Lung (tissue), 12 donors: ENCODE results near the gene TSPAN19. TPM values are rescaled to one million over a fixed set of nuclear protein-coding genes. Genes with fewer than 3 reads are reported as not detected.

Experiments
- ATAC-seq: fragments of 200-7000 bp; cut with Tn5 transposase; one replicate; pipeline ENCODE4 v1.9.1; 2020; ENCODE audit warnings: moderate number of reproducible peaks; ENCODE audit not compliant: insufficient read depth, low FRiP score
- DNase-seq, 3 donors: peaks; one replicate each; pipeline ENCODE4 v3.0.0-alpha.2; 2013 to 2017
- H3K27ac ChIP-seq, 2 donors: one replicate each; pipeline ENCODE4 v1.5.1; 2013; ENCODE audit warnings: mild to moderate bottlenecking in 2 of 2, moderate library complexity in 2 of 2, control low read depth in 1 of 2, inconsistent platforms in 1 of 2, low read depth in 1 of 2, low read length in 1 of 2
- H3K27me3 ChIP-seq, 3 donors: one replicate each; pipeline ENCODE4 v1.5.1; 2013; ENCODE audit warnings: low read length in 2 of 3; ENCODE audit not compliant: control insufficient read depth in 3 of 3, insufficient read depth in 3 of 3
- H3K36me3 ChIP-seq, 4 donors: one replicate each; pipeline ENCODE4 v1.5.1; 2013; ENCODE audit warnings: low read length in 4 of 4, mild to moderate bottlenecking in 1 of 4, moderate library complexity in 1 of 4; ENCODE audit not compliant: control insufficient read depth in 4 of 4, insufficient read depth in 4 of 4
- H3K4me1 ChIP-seq, 5 donors: one replicate each; pipeline ENCODE4 v1.5.1; 2013; ENCODE audit warnings: low read length in 5 of 5, mild to moderate bottlenecking in 2 of 5, moderate library complexity in 1 of 5; ENCODE audit not compliant: control insufficient read depth in 5 of 5, insufficient read depth in 5 of 5
- H3K4me3 ChIP-seq: one replicate; pipeline ENCODE4 v1.5.1; 2013; ENCODE audit warnings: mild to moderate bottlenecking, control low read depth, moderate library complexity
- H3K9ac ChIP-seq, 2 donors: one replicate each; pipeline ENCODE4 v1.5.1; 2013; ENCODE audit warnings: low read length in 2 of 2, control low read depth in 1 of 2; ENCODE audit not compliant: insufficient read depth in 1 of 2
- H3K9me3 ChIP-seq, 4 donors: one replicate each; pipeline ENCODE4 v1.5.1; 2013; ENCODE audit warnings: low read length in 3 of 4, mild to moderate bottlenecking in 1 of 4, moderate library complexity in 1 of 4; ENCODE audit not compliant: control insufficient read depth in 4 of 4, insufficient read depth in 3 of 4
- CTCF ChIP-seq: IDR thresholded peaks from 2 replicates; pipeline ENCODE4 v1.5.1; 2012; ENCODE audit warnings: mild to moderate bottlenecking; ENCODE audit errors: control extremely low read depth, extremely low read depth
- WGBS, 2 donors: extraction: QIAGEN DNeasy Blood & Tissue Kit; methylation state at CpG; one replicate each; pipeline ENCODE4 v1.1.7; 2013; 5-methylcytosine and 5-hydroxymethylcytosine counted together
- polyA plus RNA-seq, 2 donors: library from polyadenylated mRNA; stranded (reverse); fragments of 200-250 nt; gene quantifications; one replicate each; pipeline ENCODE4 v1.2.1, GENCODE V29; 2013
- total RNA-seq, 2 donors: library from RNA; depleted of rRNA in 1 of 2; stranded (reverse); fragments of >200 nt in 1 of 2; gene quantifications; one replicate each; pipeline ENCODE4 v1.2.1, GENCODE V29; 2014 to 2021
- donor health status: control.
- donor health status: control.
- donor health status: Bipolar disorder and iron deficiency.
- donor health status: healthy.
- donor health status: DM: yes; HTN: yes; CAD: no.

The TSPAN19 gene
- total and polyA plus RNA-seq, 4 donors, result 10.5 to 21.5 (median 15.4) TPM

- H3K36me3 ChIP-seq, result no peaks in the 10 kb centered on the region
- DNase-seq, result no peak
- H3K9me3 ChIP-seq, result no peaks in the 10 kb centered on the region
These were observed 36.7 kb upstream of the TSPAN19 start for GRCh38 chr12:85072826-85073225.

DNA sequence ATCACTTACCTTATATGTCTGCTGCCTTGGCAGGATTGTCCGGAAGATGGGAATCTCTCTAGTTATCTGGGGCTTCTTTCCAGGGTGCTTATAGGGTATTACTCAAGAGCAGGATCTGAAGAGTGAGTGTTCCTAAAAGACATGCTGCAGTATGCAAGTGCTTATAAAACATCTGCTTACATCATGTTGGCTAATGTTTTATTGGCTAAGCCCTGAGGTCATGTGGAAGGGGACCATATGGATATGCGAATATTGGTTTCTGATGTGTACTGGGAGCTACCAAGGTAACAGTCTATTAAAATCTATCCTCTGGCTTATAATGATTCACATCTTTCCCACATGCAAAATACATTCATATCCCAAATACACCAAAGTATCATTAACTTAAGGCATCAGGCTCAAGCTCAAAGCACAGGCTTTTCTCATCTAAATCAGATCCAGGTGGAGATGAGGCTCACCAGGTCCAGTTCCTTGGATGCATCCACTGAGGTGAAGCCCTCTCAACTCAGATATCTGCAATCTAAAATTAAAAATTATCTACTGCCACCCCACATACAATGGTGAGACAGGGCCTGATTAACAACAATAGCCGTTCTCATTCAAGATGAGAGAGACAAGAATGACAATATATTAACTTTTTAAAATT lies 29.9 kb upstream of the TSPAN19 start:
- DNase-seq, result no peak
- no peak for TF ChIP-seq CTCF
- 88 to 96% methylated on average over 3 of the region's 3 CpGs for WGBS, 2 donors
- Histone ChIP-seq H3K9ac (no peak overlapping the region), H3K4me3 (no peak overlapping the region), H3K27ac (no peak overlapping the region), H3K36me3 (no peaks in the 10 kb centered on the region), H3K27me3 (no peaks in the 10 kb centered on the region), H3K4me1 (no peaks in the 10 kb centered on the region), H3K9me3 (no peaks in the 10 kb centered on the region)
- ATAC-seq, result no peak

More at GRCh38 chr12:85072826-85073225, 36.7 kb upstream of the TSPAN19 start:
- WGBS, 2 donors, result 85 to 90% methylated on average over 1 of the region's 1 CpG
- no peaks in the 10 kb centered on the region for H3K4me1 ChIP-seq
- peaks cover 0 to under 1% (median 0%) of the 10 kb centered on the region in 3 donors for H3K27me3 ChIP-seq
- H3K9ac ChIP-seq, result no peak overlapping the region
- H3K4me3 ChIP-seq, result no peak overlapping the region
- TF ChIP-seq CTCF, result no peak
- H3K27ac ChIP-seq, result no peak overlapping the region
- ATAC-seq, result no peak

- Histone ChIP-seq H3K9ac (no peak overlapping the region), H3K4me3 (no peak overlapping the region), H3K4me1 (no peaks in the 10 kb centered on the region), H3K27me3 (no peaks in the 10 kb centered on the region), H3K9me3 (no peaks in the 10 kb centered on the region), H3K27ac (no peak overlapping the region), H3K36me3 (no peaks in the 10 kb centered on the region)
- ATAC-seq, result no peak
- TF ChIP-seq CTCF, result no peak
- no peak for DNase-seq
- 44 to 60% methylated on average over 2 of the region's 2 CpGs for WGBS, 2 donors
These were observed 24.8 kb upstream of the TSPAN19 start for GRCh38 chr12:85060916-85061315.

- no peaks in the 10 kb centered on the region for H3K9me3 ChIP-seq
- TF ChIP-seq CTCF, result no peak
- H3K9ac ChIP-seq, result no peak overlapping the region
- ATAC-seq (no peak), DNase-seq (no peak)
- H3K27ac ChIP-seq, result no peak overlapping the region
- H3K4me3 ChIP-seq, result no peak overlapping the region
- no peaks in the 10 kb centered on the region for H3K27me3 ChIP-seq
- 75 to 83% methylated on average over 6 of the region's 6 CpGs for WGBS, 2 donors
- H3K4me1 ChIP-seq, result no peaks in the 10 kb centered on the region
- H3K36me3 ChIP-seq, result no peaks in the 10 kb centered on the region
These were observed 23.5 kb upstream of the TSPAN19 start for GRCh38 chr12:85059594-85059993.
